CD4-positive, alpha-beta T cell treated with Interferon gamma for 1 hour (primary cell): Measurements from ENCODE around the gene RASL10A.

Experiments
- DNase-seq: peaks from one replicate; pipeline ENCODE4 v3.0.0-alpha.2; 2020

The RASL10A gene

GRCh38 chr22:29338398-29338797, 22.9 kb upstream of the RASL10A start:
- DNase-seq: no peak

GRCh38 chr22:29337631-29338284, 22.3 kb upstream of the RASL10A start:
- no peak for DNase-seq

- no peak for DNase-seq
Measured at GRCh38 chr22:29336751-29337490, 21.4 kb upstream of the RASL10A start.

- DNase-seq: no peak
Measured at GRCh38 chr22:29335656-29336055, 20.2 kb upstream of the RASL10A start.

- DNase-seq: no peak
Measured at GRCh38 chr22:29334696-29335344, 19.3 kb upstream of the RASL10A start.

- DNase-seq: no peak
Measured at GRCh38 chr22:29334148-29334547, 18.7 kb upstream of the RASL10A start.

- DNase-seq: no peak
Measured at GRCh38 chr22:29332886-29333496, 17.5 kb upstream of the RASL10A start.

GRCh38 chr22:29331658-29332300, 16.3 kb upstream of the RASL10A start:
- no peak for DNase-seq

- DNase-seq: no peak
Measured at GRCh38 chr22:29331213-29331612, 15.7 kb upstream of the RASL10A start.

GRCh38 chr22:29330753-29331152, 15.3 kb upstream of the RASL10A start:
- DNase-seq: no peak

GRCh38 chr22:29330291-29330690, 14.8 kb upstream of the RASL10A start:
- DNase-seq: no peak

- no peak for DNase-seq
Measured at GRCh38 chr22:29329581-29329980, 14.1 kb upstream of the RASL10A start.

GRCh38 chr22:29328566-29329500, 13.3 kb upstream of the RASL10A start:
- no peak for DNase-seq

GRCh38 chr22:29328055-29328454, 12.6 kb upstream of the RASL10A start:
- DNase-seq: no peak

GRCh38 chr22:29327089-29327764, 11.7 kb upstream of the RASL10A start:
- no peak for DNase-seq

GRCh38 chr22:29326481-29326880, 11.0 kb upstream of the RASL10A start:
- DNase-seq: no peak

- no peak for DNase-seq
Measured at GRCh38 chr22:29325785-29326315, 10.4 kb upstream of the RASL10A start.

- DNase-seq: no peak
Measured at GRCh38 chr22:29325356-29325755, 9.9 kb upstream of the RASL10A start.

- no peak for DNase-seq
Measured at GRCh38 chr22:29323641-29324040, 8.1 kb upstream of the RASL10A start.

- DNase-seq: no peak
Measured at GRCh38 chr22:29320546-29320945, 5.0 kb upstream of the RASL10A start.

GRCh38 chr22:29319072-29319471, 3.6 kb upstream of the RASL10A start:
- no peak for DNase-seq
